GM12878 (cell line): Measurements from ENCODE around the gene ATP5F1D. TPM values are rescaled to one million over a fixed set of nuclear protein-coding genes. Genes with fewer than 3 reads are reported as not detected.

ENCODE experiments used
- EGR1 ChIP-seq, 2 experiments: IDR thresholded peaks; 1 replicate in 1 of 2; 2 replicates in 1 of 2; pipeline ENCODE4 v1.6.1; 2011 to 2012; ENCODE audit warnings: low read depth in 2 of 2, low read length in 2 of 2, borderline replicate concordance in 1 of 2, mild to moderate bottlenecking in 1 of 2, moderate library complexity in 1 of 2
- FOS ChIP-seq: IDR thresholded peaks from 3 replicates; pipeline ENCODE4 v1.6.1; 2011; ENCODE audit warnings: borderline replicate concordance; ENCODE audit not compliant: insufficient read length; ENCODE audit errors: extremely low read depth
- FOXK2 ChIP-seq: fragments of 450-650 bp; IDR thresholded peaks from 2 replicates; pipeline ENCODE4 v1.6.1; 2017; ENCODE audit warnings: mild to moderate bottlenecking, moderate library complexity
- MEF2A ChIP-seq: IDR thresholded peaks from 2 replicates; pipeline ENCODE4 v1.6.1; 2011; ENCODE audit warnings: low read depth, mild to moderate bottlenecking, low read length, moderate library complexity; ENCODE audit not compliant: insufficient read depth
- MYC ChIP-seq: IDR thresholded peaks from 2 replicates; pipeline ENCODE4 v1.6.1; 2011; ENCODE audit warnings: mild to moderate bottlenecking, low read length, moderate library complexity, inconsistent platforms; ENCODE audit not compliant: insufficient read depth, insufficient replicate concordance, insufficient read length, severe bottlenecking
- POLR2AphosphoS5 ChIP-seq: IDR thresholded peaks from 2 replicates; pipeline ENCODE4 v1.6.1; 2011; ENCODE audit warnings: mild to moderate bottlenecking, low read length, inconsistent platforms
- SMAD5 ChIP-seq: IDR thresholded peaks from 2 replicates; pipeline ENCODE4 v1.6.1; 2016; ENCODE audit warnings: antibody characterized with exemption, low read depth
- ZNF207 ChIP-seq: fragments of 450-650 bp; IDR thresholded peaks from 2 replicates; pipeline ENCODE4 v1.6.1; 2014; ENCODE audit warnings: antibody characterized with exemption, mild to moderate bottlenecking, borderline replicate concordance
- polyA plus RNA-seq, 11 experiments: library from polyadenylated mRNA; depleted of rRNA in 4 of 11; unstranded in 6 of 11; stranded (reverse) in 5 of 11; fragments of >200 nt; fragmentation: Nextera tagmentation in 4 of 11; fragmentation: Illumina TruSeq in 1 of 11; extraction: Ambion mirVana in 4 of 11; extraction: Trizol in 1 of 11; gene quantifications; 1 replicate in 1 of 11; 2 replicates in 10 of 11; pipeline versions ENCODE4 v1.2.1 to v1.2.3, GENCODE V29; 2011 to 2016; ENCODE audit warnings: inconsistent platforms in 2 of 11, missing spikeins in 2 of 11, low read depth in 1 of 11
- total RNA-seq, 4 experiments: library from RNA; depleted of rRNA in 3 of 4; stranded (reverse); fragments of >200 nt in 3 of 4; fragmentation: Illumina TruSeq in 1 of 4; extraction: Trizol in 1 of 4; gene quantifications; 2 replicates each; pipeline versions ENCODE4 v1.2.1 to v1.2.3, GENCODE V29; 2013 to 2021
- TF ChIP-seq, protein P1 (sequence below): IDR thresholded peaks from 2 replicates; pipeline ENCODE4 v1.6.1; 2012; ENCODE audit warnings: low read depth, low read length, improper control_type of control experiment
- TF ChIP-seq, protein P2 (sequence below): IDR thresholded peaks from 2 replicates; pipeline ENCODE4 v1.6.1; 2011; ENCODE audit warnings: mild to moderate bottlenecking, low read depth, low read length, moderate library complexity; ENCODE audit not compliant: insufficient replicate concordance
- TF ChIP-seq, protein P3 (sequence below): fragments of 450-650 bp; IDR thresholded peaks from 2 replicates; pipeline ENCODE4 v1.6.1; 2017; ENCODE audit warnings: mild to moderate bottlenecking, moderate library complexity
- TF ChIP-seq, protein P4 (sequence below): fragments of 450-650 bp; IDR thresholded peaks from 2 replicates; pipeline ENCODE4 v1.6.1; 2016; ENCODE audit warnings: mild to moderate bottlenecking
- TF ChIP-seq, protein P5 (sequence below): fragments of 450-650 bp; IDR thresholded peaks from 2 replicates; pipeline ENCODE4 v1.6.1; 2017; ENCODE audit warnings: mild to moderate bottlenecking, low read depth, inconsistent platforms; ENCODE audit not compliant: poor library complexity, severe bottlenecking
- TF ChIP-seq, protein P6 (sequence below): fragments of 450-650 bp; IDR thresholded peaks from 2 replicates; pipeline ENCODE4 v1.6.1; 2017; ENCODE audit warnings: borderline replicate concordance
- TF ChIP-seq, protein P7 (sequence below): IDR thresholded peaks from 2 replicates; pipeline ENCODE4 v1.6.1; 2012; ENCODE audit warnings: low read length, inconsistent platforms

ATP5F1D gene
- total and polyA plus RNA-seq, 10 of the 15 experiments (the other 5 are each of a cell fraction or from before 2014, with no cell fraction given): 7.2 to 357 (median 49.5) TPM

DNA sequence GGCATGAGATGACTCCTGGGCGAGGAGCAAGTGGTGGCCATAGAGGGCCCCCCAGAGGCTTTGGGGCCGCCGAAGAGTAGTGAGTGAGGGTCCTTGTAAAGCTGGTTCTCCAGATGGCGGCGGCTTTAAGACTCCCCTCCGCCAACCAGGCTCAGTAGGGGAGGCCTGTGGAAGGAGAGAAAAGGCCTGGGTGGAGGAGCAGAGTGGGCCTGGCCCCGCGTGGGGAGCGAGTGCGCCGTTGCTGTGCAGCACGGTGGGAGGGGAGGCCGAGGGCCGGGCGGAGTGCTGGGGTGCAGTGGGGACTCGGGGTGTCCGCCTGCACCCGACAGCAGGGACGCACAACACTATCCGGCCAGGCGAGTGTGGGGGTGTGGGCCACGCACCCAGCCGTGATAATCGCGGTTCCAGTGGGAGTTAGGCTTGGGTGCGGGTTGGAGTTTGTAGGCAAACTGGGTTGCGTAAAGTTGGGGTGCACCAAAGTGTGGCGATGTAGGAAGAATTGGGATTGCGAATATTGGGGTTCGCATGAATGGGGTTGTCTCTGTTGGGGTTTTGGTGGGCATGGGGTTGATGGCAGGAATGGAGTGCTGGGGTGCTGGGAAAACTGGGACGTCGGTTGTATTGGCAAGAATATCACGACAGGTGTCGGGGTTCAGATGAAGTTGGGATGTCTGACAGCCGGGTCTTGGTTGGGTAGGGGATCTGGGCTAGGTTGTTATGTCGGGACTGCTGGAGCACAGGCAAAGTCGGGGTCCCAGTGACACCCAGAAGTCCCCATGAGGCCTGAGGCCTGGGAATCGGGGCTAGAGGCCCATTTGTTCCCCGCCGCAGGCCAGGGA is 26.9 kb downstream of the ATP5F1D start (continued):
- TF ChIP-seq SMAD5 (no peak), FOXK2 (no peak), POLR2AphosphoS5 (no peak), MEF2A (no peak), ZNF207 (no peak), MYC (no peak), FOS (no peak), EGR1 (IDR thresholded peaks at IDR 0.05; ENCODE audit: borderline replicate concordance in 1 of 2, low read depth in 2 of 2, low read length in 2 of 2) (no peak)
- TF ChIP-seq, protein P1, sequence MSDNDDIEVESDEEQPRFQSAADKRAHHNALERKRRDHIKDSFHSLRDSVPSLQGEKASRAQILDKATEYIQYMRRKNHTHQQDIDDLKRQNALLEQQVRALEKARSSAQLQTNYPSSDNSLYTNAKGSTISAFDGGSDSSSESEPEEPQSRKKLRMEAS: no peak
- TF ChIP-seq, protein P2, sequence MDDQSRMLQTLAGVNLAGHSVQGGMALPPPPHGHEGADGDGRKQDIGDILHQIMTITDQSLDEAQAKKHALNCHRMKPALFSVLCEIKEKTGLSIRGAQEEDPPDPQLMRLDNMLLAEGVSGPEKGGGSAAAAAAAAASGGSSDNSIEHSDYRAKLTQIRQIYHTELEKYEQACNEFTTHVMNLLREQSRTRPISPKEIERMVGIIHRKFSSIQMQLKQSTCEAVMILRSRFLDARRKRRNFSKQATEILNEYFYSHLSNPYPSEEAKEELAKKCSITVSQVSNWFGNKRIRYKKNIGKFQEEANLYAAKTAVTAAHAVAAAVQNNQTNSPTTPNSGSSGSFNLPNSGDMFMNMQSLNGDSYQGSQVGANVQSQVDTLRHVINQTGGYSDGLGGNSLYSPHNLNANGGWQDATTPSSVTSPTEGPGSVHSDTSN: no peak
- TF ChIP-seq, protein P3, sequence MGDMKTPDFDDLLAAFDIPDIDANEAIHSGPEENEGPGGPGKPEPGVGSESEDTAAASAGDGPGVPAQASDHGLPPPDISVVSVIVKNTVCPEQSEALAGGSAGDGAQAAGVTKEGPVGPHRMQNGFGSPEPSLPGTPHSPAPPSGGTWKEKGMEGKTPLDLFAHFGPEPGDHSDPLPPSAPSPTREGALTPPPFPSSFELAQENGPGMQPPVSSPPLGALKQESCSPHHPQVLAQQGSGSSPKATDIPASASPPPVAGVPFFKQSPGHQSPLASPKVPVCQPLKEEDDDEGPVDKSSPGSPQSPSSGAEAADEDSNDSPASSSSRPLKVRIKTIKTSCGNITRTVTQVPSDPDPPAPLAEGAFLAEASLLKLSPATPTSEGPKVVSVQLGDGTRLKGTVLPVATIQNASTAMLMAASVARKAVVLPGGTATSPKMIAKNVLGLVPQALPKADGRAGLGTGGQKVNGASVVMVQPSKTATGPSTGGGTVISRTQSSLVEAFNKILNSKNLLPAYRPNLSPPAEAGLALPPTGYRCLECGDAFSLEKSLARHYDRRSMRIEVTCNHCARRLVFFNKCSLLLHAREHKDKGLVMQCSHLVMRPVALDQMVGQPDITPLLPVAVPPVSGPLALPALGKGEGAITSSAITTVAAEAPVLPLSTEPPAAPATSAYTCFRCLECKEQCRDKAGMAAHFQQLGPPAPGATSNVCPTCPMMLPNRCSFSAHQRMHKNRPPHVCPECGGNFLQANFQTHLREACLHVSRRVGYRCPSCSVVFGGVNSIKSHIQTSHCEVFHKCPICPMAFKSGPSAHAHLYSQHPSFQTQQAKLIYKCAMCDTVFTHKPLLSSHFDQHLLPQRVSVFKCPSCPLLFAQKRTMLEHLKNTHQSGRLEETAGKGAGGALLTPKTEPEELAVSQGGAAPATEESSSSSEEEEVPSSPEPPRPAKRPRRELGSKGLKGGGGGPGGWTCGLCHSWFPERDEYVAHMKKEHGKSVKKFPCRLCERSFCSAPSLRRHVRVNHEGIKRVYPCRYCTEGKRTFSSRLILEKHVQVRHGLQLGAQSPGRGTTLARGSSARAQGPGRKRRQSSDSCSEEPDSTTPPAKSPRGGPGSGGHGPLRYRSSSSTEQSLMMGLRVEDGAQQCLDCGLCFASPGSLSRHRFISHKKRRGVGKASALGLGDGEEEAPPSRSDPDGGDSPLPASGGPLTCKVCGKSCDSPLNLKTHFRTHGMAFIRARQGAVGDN: no peak
- TF ChIP-seq, protein P4, sequence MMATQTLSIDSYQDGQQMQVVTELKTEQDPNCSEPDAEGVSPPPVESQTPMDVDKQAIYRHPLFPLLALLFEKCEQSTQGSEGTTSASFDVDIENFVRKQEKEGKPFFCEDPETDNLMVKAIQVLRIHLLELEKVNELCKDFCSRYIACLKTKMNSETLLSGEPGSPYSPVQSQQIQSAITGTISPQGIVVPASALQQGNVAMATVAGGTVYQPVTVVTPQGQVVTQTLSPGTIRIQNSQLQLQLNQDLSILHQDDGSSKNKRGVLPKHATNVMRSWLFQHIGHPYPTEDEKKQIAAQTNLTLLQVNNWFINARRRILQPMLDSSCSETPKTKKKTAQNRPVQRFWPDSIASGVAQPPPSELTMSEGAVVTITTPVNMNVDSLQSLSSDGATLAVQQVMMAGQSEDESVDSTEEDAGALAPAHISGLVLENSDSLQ: no peak
- TF ChIP-seq, protein P5, sequence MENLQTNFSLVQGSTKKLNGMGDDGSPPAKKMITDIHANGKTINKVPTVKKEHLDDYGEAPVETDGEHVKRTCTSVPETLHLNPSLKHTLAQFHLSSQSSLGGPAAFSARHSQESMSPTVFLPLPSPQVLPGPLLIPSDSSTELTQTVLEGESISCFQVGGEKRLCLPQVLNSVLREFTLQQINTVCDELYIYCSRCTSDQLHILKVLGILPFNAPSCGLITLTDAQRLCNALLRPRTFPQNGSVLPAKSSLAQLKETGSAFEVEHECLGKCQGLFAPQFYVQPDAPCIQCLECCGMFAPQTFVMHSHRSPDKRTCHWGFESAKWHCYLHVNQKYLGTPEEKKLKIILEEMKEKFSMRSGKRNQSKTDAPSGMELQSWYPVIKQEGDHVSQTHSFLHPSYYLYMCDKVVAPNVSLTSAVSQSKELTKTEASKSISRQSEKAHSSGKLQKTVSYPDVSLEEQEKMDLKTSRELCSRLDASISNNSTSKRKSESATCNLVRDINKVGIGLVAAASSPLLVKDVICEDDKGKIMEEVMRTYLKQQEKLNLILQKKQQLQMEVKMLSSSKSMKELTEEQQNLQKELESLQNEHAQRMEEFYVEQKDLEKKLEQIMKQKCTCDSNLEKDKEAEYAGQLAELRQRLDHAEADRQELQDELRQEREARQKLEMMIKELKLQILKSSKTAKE: no peak
- TF ChIP-seq, protein P6, sequence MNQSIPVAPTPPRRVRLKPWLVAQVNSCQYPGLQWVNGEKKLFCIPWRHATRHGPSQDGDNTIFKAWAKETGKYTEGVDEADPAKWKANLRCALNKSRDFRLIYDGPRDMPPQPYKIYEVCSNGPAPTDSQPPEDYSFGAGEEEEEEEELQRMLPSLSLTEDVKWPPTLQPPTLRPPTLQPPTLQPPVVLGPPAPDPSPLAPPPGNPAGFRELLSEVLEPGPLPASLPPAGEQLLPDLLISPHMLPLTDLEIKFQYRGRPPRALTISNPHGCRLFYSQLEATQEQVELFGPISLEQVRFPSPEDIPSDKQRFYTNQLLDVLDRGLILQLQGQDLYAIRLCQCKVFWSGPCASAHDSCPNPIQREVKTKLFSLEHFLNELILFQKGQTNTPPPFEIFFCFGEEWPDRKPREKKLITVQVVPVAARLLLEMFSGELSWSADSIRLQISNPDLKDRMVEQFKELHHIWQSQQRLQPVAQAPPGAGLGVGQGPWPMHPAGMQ: no peak
- TF ChIP-seq, protein P7, sequence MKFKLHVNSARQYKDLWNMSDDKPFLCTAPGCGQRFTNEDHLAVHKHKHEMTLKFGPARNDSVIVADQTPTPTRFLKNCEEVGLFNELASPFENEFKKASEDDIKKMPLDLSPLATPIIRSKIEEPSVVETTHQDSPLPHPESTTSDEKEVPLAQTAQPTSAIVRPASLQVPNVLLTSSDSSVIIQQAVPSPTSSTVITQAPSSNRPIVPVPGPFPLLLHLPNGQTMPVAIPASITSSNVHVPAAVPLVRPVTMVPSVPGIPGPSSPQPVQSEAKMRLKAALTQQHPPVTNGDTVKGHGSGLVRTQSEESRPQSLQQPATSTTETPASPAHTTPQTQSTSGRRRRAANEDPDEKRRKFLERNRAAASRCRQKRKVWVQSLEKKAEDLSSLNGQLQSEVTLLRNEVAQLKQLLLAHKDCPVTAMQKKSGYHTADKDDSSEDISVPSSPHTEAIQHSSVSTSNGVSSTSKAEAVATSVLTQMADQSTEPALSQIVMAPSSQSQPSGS: no peak
